HepG2 (cell line): ENCODE data around the gene GNAT2. TPM values are rescaled to one million over a fixed set of nuclear protein-coding genes. Genes with fewer than 3 reads are reported as not detected.

Experiments
- AHDC1 ChIP-seq: sonication (generic); formaldehyde crosslinking; IDR thresholded peaks from 2 replicates; pipeline ENCODE4 v1.5.1; 2020; ENCODE audit warnings: mild to moderate bottlenecking, missing genetic modification reagents, borderline replicate concordance
- ATF3 ChIP-seq: sonication (generic); formaldehyde crosslinking; IDR thresholded peaks from 2 replicates; pipeline ENCODE4 v1.4.0; 2020; ENCODE audit warnings: missing genetic modification reagents
- CTCF ChIP-seq: sonication (generic); formaldehyde crosslinking; IDR thresholded peaks from 2 replicates; pipeline ENCODE4 v1.5.0; 2020; ENCODE audit warnings: mild to moderate bottlenecking, missing genetic modification reagents, moderate library complexity
- GATAD2A ChIP-seq: IDR thresholded peaks from 2 replicates; pipeline ENCODE4 v1.6.1; 2016
- NFAT5 ChIP-seq: sonication (generic); formaldehyde crosslinking; IDR thresholded peaks from 2 replicates; pipeline ENCODE4 v1.4.0; 2020; ENCODE audit warnings: missing genetic modification reagents
- SAP130 ChIP-seq: IDR thresholded peaks from 2 replicates; pipeline ENCODE4 v1.6.1; 2016; ENCODE audit warnings: low read depth
- ZNF234 ChIP-seq: sonication (generic); formaldehyde crosslinking; conservative IDR thresholded peaks from 2 replicates; pipeline ENCODE4 v1.5.1; 2020; ENCODE audit warnings: mild to moderate bottlenecking, missing genetic modification reagents
- ZNF256 ChIP-seq: sonication (generic); formaldehyde crosslinking; conservative IDR thresholded peaks from 2 replicates; pipeline ENCODE4 v1.4.0; 2020; ENCODE audit warnings: missing genetic modification reagents
- ZSCAN29 ChIP-seq: sonication (generic); formaldehyde crosslinking; conservative IDR thresholded peaks from 2 replicates; pipeline ENCODE4 v1.4.0; 2020; ENCODE audit warnings: mild to moderate bottlenecking, missing genetic modification reagents
- polyA plus RNA-seq, 8 experiments: library from polyadenylated mRNA; depleted of rRNA in 3 of 8; stranded (reverse) in 7 of 8; unstranded in 1 of 8; fragments of >200 nt; fragmentation: Illumina TruSeq in 4 of 8; extraction: Trizol in 4 of 8; gene quantifications; 2 replicates each; pipeline versions ENCODE4 v1.2.1 to v1.2.3, GENCODE V29; 2011 to 2016; ENCODE audit warnings: low read depth in 4 of 8, missing spikeins in 1 of 8, mixed read lengths in 1 of 8; ENCODE audit not compliant: insufficient read depth in 1 of 8
- total RNA-seq, 5 experiments: library from RNA; depleted of rRNA; stranded (reverse); fragments of >200 nt; fragmentation: Illumina TruSeq; extraction: Trizol; gene quantifications; 2 replicates each; pipeline ENCODE4 v1.2.3, GENCODE V29; 2016; ENCODE audit warnings: low read depth in 1 of 5

Gene GNAT2
- total and polyA plus RNA-seq, 2 of the 13 experiments (the other 11 are each of a cell fraction or from before 2014, with no cell fraction given) = 0.08 to 0.20 TPM

- TF ChIP-seq CTCF (CRISPR knock-in tag) (peak; percentile 63), AHDC1 (peak; percentile 22; the same call in 1 of the 2 replicates), ZNF256 (CRISPR knock-in tag) (no peak), NFAT5 (CRISPR knock-in tag) (no peak), ATF3 (CRISPR knock-in tag) (peak; percentile 60; the same call in 1 of the 2 replicates), ZSCAN29 (CRISPR knock-in tag) (0 out of 2 replicates have a peak, but pooled peaks have one; percentile 48), ZNF234 (CRISPR knock-in tag) (no peak), SAP130 (CRISPR knock-in tag) (peak; percentile 58; the same call in 1 of the 2 replicates), GATAD2A (peak; percentile 35; the same call in 1 of the 2 replicates)
Observed at GRCh38 chr1:109617291-109617801, 2.1 kb downstream of the GNAT2 start (continued).
